HG02610 (cell line): Measurements from ENCODE around the gene CSRP3.

Source experiments
- ATAC-seq: cut with Tn5 transposase; IDR thresholded peaks from one replicate; pipeline ENCODE4 v1.9.1; 2021; ENCODE audit warnings: mild to moderate bottlenecking, moderate library complexity; ENCODE audit not compliant: unreplicated experiment

CSRP3 gene

DNA sequence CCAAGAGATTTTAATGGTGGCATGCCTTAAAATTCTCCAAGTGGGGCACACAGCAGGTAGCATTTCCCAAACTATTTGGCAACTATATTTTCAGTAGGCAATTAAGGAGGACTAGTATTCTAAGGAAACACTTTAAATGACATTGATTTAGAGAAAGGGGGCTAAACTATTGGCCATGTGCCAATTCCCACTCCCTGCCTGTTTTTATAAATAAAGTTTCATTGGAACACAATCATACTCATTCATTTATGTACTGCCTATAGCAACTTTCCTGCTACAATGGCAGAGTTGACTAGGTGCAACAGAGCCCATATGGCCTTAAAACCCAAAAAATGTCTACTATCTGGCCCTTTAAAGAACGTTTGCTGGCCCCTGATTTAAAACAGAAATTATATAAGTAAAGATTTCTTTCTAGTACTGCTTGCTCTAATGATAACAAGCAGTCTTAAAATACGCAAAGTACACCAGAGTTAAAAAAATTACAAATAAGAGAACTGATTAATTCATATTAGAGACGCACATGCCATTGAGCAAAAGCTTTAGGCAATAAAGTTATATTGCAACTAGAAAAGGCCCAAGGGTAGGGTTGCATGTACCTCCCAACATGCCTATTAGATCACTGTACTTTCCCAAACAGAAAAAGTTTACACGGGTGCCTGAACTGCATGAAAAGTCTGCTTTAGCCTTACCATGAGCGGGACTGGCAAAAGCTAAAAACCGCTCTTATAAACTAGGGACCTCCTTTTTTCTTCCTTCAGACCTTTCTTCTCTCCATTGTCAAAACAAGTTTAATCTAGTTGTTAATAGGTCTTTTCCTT lies 24.8 kb upstream of the CSRP3 start:
- ATAC-seq, result no peak

DNA sequence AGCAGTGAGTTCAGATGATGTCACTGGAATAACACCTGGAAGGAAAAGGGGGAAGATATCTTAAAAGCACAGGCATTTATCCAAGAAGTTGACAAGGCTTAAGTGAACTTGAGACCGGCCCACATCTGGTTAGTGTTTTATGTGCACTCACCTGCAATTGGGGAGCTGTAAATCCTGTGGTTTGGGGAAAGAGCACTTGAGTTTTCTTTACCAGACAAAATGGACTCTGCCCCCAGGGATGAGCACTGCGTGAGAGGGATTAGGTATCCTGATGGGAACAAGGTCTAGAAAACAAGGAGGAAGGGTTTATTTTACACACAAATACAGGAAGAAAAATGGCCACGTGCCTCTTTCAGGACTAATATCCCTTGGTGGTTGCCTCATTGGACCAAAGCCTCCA lies 23.8 kb upstream of the CSRP3 start:
- ATAC-seq, result no peak

DNA sequence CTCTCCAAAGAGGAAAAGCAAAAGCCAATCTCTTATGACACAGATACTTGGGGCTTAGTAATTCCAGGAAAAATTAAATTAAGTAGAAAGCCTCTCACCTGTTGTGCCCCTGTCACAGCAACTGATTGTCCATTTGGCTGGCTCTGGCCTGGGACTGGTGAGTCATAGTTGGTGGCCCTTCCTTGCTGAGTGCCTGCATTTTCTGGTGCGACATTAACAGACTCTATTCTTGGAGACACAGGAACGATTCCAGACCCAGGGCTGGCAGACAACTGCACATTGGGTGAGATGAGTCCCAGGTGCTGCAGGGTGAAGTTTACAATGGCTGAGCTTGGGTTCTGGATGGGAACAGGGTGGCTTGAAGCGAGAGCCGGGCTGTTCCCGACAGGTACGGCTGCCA lies 23.3 kb upstream of the CSRP3 start:
- ATAC-seq, result no peak

DNA sequence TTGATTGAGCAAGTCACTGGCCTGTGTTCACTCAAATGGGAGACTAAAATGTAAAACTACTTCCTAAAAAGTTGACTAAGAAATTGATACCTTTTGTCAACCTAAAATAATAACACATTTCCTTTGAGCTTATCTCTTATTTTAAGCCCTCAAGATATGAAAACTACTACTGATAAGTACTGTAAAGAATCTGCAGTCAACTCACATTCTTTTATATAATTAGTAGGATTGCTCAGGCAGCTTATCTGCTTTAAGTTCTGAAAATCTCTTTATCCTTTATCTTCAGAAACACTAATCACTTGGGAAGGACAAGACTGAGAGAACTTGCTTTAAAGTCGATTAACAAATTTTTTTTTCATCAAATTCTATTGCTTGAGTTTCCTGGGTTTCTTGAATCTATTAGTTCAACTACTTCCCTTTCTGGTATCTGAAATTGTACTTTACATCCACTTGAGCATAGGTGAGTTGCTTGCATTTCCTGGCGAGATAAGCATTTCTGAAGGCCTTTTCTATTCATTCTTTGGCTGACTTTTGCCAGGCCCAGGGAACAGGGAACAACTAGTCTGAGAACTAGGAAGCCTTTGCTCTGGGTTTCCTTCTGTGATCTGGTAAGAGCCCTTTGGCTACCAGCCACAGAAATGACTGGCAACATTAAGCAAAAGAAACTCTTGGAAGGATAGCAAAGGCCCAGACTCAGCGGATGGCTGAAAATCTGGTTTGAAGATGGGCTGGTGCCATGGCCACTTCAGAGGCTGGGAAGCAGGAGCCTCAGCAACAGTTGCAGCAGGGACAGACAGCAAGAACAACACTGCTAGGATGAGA lies 19.3 kb upstream of the CSRP3 start:
- no peak for ATAC-seq

DNA sequence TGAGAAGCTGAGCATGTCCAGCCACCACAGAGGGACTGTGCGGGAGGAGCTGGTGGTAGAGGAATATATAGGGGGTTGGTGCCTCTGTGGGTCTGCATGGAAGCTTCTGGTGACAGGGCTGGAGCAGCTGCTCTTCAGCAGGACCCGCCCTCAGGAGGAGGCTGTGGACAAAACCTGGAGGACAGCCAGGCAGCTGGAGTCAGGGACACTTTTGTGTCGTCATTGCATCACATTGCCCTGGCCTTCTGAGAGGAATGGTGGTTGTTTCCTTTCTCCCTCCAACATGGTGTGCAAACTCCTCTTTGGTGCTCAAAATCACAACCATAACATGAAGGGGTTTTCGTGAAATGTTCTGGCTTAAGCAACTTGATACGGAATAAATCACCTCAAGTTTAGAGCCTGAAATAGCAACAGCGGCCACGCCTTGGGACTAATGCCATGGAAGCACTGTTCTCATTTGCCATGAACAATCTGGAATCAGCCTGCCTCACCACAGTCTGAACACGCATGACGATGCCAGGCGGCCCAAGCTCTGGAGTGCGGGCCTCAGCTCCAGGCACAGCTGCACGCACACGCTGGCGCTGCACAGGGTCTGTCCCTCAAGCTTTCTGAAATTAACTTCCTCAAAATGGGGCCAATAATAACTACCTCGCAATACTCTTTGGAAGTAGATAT lies 17.1 kb upstream of the CSRP3 start:
- ATAC-seq, result no peak

DNA sequence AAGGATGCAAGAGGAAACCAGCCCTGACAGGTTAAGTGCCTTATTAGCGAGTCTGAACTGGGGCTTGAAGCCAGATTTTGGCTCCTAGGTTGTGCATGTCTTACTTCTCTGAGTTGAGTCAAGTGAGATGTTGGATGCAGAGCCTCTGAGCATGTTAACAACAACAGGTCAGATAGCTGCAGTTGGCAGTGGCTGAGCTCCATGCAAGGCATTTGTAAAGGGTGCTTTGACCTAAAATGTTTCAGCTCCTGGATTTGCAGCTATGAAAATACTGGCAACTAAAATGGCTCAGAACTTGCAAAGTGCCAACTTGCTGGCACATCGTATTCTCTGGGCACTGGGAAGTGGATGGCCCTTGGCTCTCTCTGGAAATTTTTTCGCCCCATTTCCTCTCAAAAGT lies 16.4 kb upstream of the CSRP3 start:
- ATAC-seq, result no peak

DNA sequence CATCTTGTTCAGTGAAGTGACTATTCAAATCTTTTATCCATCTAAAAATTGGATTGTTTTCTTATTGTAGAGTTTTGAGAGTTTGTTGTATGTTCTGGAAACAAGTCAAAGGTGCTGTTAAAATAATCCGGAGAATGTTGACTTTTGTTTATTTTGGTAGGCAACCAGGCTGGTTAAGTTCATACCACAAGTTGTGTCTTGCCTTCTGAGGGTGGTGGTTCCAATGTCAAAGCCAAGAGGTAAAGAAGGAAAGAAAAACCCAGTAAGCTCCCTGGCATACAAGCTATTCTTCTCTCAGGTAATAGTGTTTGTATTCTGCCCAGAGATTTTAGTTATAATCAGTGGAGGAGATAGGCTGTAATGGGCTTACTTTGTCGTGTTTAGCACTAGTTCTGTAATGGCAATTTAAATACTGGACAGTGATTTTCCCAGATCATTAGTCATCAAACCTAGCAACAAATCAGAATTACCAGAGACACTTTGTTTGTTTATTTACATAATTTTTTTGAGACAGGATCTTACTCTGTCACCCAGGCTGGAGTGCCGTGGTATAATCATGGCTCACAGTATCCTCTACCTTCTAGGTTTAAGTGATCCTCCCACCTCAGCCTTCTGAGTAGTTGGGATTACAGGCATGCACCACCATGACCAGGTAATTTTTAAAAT lies 15.1 kb upstream of the CSRP3 start:
- no peak for ATAC-seq

DNA sequence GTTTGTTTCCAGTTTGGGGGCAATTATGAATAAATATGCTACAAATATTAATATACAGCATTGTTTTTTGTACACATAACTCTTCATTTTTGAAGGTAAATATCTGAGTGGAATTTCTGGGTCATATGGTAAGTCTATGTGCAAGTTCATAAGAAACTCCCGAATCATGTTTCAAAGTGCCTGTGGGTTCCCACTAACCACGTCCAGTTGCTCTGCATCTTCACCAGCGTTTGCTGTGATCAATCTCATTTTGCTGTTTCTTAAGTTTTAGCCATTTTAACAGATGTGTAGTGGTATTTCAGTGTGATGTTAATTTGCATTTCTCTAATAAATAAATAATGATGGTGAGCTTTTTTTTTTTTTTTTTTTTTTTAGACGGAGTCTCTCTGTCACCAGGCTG lies 14.2 kb upstream of the CSRP3 start:
- no peak for ATAC-seq

DNA sequence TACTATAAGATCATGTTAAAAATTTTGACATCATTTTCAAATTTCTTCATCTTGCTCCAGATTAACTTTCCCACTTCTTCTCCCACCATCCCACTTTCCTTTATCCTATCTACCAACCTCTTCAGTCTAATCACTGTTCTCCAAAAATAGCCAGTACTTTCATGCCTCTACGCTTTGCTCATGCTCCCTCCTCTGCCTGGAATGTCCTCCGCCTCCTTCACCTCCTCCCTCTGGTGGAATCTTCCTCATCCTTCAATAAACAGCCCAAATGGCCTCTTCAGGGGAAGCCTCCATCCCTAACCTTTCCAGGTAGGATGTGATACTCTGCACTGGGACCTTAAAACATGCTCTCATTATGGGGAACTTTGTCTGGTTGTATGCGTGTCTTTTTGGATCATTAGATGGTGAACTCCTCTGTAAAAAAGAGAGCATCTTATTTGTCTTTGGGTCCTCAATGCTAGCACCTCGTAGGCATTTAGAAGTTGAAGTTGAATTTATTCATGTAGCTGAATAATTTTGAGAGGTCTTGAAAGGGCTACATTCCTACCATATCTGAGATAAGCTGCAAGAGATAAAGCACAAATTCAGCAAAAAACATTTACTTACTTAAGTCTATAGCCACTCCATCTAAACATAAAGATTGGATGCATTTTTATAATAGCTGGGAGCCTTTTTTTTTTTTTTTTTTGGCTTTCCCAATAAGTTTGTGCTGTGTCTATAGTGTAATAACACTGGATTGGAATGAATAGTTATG lies 8.0 kb upstream of the CSRP3 start:
- ATAC-seq, result no peak

DNA sequence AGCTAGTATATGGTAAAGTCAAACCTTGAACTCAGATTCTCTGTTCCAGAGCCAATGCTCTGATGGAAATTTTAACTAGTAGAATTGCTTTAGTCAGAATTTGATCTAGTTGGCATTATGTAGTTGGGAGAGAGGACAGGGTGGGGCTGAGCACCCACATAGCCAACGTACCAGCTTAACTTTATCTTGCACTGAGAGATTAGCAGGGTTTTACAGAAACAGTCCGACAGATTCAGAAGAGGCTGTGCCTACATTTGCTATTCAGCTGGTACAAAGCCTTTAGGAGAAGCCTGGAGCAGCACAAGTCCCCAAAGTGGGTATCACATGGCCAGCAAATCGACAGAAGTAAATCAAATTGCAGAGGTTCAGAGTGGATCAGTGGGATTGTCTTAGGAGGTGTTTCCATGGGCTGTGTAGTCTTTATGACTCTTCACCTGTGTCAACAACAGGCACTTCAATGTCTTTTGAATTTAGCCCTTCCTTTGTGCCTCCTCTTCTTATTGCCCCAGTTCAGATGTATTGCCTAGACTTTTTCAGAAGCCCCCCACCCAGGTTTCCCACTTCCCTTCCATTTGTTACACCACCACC lies 7.3 kb upstream of the CSRP3 start:
- no peak for ATAC-seq

DNA sequence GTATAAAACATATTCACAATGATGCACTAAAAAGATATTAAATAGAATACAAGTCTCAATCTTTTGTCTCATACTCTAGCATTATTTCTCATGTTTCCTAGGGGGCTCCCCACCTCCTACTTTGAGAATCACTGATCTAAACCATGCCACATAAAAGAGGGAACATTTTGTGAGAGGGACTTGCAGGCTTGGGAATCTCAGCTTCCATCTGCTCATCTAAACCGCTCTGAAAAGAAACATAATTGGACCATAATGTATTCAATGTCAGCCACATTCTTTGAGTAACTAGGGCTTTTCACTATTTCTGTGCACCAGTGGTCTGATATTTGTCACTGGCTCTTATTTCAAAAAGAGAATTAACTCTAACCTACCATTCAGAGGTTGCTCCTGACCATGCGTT lies 6.4 kb upstream of the CSRP3 start:
- ATAC-seq, result no peak

DNA sequence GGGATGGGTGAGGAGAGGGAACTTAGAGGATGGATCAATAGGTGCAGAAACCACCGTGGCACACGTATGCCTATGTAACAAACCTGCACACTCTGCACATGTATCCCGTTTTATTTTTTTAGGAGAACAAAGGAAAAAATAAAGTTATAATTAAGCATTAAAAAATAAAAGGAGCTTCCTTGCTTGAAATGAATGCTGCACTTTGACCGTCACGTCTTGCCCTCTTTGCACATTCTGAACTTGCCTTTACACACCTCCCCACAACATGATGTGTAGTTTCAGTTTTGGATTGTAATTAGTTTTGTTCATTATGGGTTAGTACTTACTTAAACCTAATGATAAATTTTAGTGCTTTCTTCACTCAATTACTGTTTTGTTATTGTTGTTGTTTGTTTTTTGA lies 3.1 kb upstream of the CSRP3 start:
- ATAC-seq, result no peak

DNA sequence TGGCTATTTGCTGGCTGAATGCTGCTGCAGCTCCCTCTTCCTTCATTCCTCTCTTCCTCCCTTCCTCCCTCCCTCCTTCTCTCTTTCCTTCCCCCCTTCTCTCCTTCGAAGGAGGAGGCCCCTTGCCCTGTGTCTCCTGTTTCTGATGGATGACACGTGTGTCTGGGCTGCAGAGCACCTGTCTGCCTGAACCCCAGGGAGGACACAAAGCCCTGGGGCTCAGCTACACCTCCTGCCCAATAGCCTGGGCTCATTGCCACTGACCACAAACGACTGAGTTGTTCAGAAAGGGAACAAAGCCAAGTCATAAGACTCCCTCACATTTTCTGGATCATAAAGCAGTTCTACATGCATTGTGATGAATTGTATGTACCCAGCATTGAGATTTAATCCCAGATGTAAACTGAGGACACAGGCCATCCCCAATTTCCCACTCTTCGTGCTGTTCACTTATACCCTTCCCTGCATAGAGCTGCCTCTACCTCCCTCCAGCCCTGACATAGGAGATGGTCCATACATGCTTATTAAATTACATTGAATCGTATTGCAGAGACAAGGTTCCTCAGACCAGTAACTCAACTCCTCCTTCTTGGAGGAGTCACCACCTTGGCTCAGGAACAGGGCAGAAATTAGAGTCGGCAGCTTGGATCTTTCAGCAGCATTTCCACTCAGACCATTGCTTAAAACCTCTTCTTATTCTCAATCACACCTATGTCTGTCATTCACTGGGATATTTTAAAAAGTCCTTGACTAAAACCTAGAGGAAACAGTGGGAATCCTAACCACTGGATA lies 1.2 kb downstream of the CSRP3 start:
- no peak for ATAC-seq

DNA sequence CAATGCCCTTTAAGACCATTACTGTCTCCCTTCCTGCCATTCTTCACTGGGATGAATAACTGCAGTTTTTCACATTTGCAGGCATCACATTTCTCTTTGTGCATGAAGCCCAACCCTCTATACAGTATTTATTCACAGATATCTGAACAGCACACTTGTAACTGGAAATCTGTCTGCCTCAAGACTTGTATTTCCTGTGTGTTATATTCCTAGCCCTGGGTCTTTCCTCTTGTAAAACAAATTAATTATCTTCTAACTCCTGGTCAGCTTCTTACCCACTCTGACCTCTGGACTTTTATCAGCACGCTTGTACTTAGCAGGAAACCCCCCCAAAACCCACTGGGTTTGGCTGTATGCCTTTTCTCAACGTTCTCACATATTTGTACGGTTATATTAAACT lies 2.0 kb downstream of the CSRP3 start:
- ATAC-seq, result no peak

DNA sequence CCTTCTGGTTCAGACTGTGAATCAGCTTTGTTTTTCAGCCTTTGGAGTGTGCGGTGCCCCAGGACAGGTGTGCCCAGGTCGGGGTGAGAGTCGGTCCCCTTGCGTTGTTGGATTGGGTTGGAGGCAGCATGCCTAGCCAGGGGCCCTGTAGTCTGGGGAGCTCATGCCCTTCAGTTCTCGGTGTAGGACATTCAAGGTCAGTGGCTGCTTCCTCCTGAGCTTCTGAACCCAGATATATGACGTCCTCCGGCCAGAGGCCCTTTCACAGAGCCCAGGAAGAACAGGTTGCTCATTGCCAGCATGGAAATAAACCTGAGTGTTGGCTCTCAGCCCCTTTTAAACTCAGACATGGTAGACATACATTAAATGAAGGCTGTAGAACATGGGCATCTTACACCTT lies 2.7 kb downstream of the CSRP3 start:
- no peak for ATAC-seq

DNA sequence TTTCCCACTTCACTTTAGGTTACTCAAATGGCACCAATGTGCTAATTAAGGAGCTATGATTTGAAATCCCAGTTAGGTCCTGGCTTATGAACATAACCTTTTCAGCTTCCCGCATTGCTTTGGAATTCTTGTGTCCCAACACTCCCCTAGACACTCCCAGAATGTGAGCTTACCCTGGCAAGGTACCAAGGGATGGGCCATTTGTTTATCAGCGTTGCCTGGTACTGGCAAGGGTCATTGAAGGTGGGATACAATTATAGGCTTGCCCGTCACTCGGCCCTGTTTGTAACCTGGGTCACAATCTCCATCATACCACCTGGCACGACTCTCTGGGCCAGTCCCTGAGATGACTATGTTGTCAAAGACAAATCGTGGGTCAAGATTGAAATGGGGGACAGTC lies 5.4 kb downstream of the CSRP3 start:
- no peak for ATAC-seq

DNA sequence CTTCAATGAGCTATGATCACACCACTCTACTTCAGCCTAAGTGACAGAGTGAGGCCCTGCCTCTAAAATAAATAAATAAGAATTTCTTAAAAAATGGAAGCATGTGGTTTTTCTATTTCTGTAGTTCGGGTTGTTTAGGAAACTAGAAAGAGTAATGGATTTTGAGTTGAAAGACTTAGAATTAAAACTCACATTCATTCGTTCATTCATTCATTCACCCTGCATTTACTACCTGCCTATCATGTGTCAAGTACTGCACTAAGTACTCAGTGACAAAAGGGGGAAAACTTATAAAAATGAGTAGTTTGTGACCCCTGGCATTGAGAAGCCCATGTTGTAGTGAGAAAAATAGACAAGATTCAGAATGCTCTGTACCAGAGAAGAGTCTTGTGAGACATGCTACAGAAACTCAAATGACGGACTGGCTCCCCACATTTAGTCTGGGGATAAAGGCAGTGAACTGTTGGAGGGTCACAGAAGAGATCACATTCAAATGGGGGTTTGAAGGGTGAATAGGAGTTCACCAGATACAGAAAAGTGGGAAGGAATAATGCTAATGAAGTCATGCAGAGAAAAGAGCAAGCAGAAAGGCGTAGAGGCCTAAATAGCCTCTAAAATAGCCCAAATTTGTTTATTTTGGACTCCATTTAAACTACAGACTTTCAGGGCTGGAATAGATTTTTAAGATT lies 7.0 kb downstream of the CSRP3 start:
- ATAC-seq, result no peak

DNA sequence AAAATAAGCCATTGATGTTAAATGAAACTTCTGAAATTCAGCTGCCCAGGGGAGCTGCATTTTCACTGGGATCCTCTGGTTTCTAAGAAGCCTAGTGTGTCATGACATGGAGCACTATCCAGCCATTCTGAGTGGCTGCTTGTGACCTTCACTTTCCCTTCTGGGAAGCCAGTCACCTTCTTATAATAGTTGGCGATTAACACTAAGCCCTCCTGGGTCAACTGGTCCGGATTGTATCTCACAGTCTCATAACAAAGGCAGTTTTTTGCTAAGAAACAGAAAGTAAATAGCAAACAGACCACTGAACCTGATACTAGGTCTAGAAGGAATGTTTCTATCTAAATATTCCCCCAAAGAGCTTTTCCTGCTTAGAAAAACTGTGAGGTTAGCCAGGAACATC lies 7.9 kb downstream of the CSRP3 start:
- no peak for ATAC-seq
